Stimulated activated naive B cell treated with anti-CD40 and anti-IgM and Interleukin-4, amounts not matched to agents 10 μg/mL and 1 μg/mL and 100 μg/mL, for 72 hours (primary cell): ENCODE measurements around the gene KCNMA1.

Experiments
- ATAC-seq, 2 donors: fragments of 150-1000 bp; cut with Tn5 transposase; replicated peaks; 2 replicates each; pipeline ENCODE4 v1.10.0; 2021; ENCODE audit warnings: moderate library complexity in 1 of 2
- DNase-seq: peaks from one replicate; pipeline ENCODE4 v3.0.0; 2021
- H3K27ac Mint-ChIP-seq: one replicate; pipeline ENCODE4 v1.8.0; 2022; ENCODE audit warnings: mild to moderate bottlenecking, mixed read lengths
- H3K27me3 Mint-ChIP-seq, 2 donors: one replicate each; pipeline ENCODE4 v1.8.0; 2022; ENCODE audit warnings: mixed read lengths in 2 of 2
- H3K36me3 Mint-ChIP-seq, 2 donors: one replicate each; pipeline ENCODE4 v1.8.0; 2022; ENCODE audit warnings: mixed read lengths in 2 of 2, mild to moderate bottlenecking in 1 of 2
- H3K4me1 Mint-ChIP-seq, 2 donors: one replicate each; pipeline ENCODE4 v1.8.0; 2022; ENCODE audit warnings: mixed read lengths in 2 of 2, mild to moderate bottlenecking in 1 of 2
- H3K4me3 Mint-ChIP-seq, 2 donors: one replicate each; pipeline ENCODE4 v1.8.0; 2022; ENCODE audit warnings: mild to moderate bottlenecking in 2 of 2, mixed read lengths in 2 of 2, moderate library complexity in 1 of 2
- H3K9me3 Mint-ChIP-seq, 2 donors: one replicate each; pipeline ENCODE4 v1.8.0; 2022; ENCODE audit warnings: mixed read lengths in 2 of 2, mild to moderate bottlenecking in 1 of 2

Gene KCNMA1

DNA sequence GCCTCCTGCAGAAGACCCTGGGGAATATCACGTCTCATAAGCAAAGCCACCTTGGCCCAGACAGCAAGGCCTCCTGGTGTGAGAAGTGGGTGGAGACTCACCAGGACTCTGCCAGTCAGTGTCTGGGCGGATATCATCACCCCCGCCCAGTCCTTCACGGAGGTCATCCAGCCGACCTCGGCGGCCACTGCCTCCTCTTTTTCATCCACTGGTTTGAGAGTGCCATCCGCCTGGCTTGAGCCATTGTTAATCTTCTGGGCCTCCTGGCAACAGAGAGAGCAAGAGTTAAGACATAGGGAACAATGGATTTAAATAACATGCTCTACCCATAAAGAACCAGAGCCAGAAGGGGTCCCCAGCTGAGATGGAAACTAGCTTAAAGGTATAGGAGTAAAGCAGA is 233.8 kb downstream of the KCNMA1 start:
- Mint-ChIP-seq H3K27ac (no peak overlapping the region), H3K4me1 (no peaks in the 10 kb centered on the region), H3K36me3 (no peaks in the 10 kb centered on the region), H3K9me3 (no peaks in the 10 kb centered on the region), H3K4me3 (no peak overlapping the region), H3K27me3 (peaks cover 21 to 28% of the 10 kb centered on the region in 2 donors)
- DNase-seq (no peak), ATAC-seq (no peak)

DNA sequence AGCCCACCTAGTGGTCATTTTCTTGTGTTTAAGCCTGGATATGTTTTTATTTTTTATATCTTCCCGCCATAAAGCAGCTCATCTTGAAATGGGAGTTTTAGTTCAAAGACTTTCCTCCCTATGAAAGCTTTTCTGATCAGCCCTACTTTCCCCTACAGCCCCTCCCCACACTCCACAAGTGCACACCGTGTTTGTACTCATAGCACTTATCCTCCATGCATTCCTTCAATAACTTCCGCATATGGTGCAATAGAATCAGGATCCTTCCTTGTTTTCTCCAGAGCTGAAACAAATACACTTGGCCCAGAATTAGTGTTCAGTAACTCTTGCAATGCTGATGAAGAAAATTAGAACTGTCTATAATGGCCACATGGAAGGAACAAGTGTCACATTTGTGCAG is 235.9 kb downstream of the KCNMA1 start:
- Mint-ChIP-seq H3K9me3 (no peaks in the 10 kb centered on the region), H3K27me3 (peaks cover 23 to 27% of the 10 kb centered on the region in 2 donors), H3K4me3 (no peak overlapping the region), H3K4me1 (no peaks in the 10 kb centered on the region), H3K27ac (no peak overlapping the region), H3K36me3 (no peaks in the 10 kb centered on the region)
- DNase-seq, result no peak
- no peak for ATAC-seq

DNA sequence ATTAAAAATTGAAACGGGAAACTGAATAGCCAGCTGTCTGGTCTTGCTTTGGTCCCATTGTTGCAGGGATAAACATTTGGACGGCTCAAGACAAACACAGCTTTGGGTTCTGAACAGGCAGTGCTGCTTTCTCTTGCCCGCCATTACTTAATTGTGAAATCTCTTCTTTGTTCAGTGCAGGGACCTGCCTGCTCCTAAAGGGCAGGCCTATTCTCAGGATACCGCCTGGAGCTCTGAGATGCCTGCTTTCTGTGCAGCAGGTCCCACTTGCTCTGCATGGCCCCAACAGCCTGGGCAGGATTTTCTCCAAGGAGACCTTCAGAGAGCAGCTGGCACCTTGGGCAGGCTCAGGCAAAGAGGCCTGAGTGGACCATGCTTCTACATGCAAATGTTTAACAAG is 237.6 kb downstream of the KCNMA1 start:
- Mint-ChIP-seq H3K27ac (no peak overlapping the region), H3K4me1 (no peaks in the 10 kb centered on the region), H3K36me3 (no peaks in the 10 kb centered on the region), H3K27me3 (peaks cover 23 to 27% of the 10 kb centered on the region in 2 donors), H3K4me3 (no peak overlapping the region), H3K9me3 (no peaks in the 10 kb centered on the region)
- DNase-seq, result no peak
- ATAC-seq, result no peak

DNA sequence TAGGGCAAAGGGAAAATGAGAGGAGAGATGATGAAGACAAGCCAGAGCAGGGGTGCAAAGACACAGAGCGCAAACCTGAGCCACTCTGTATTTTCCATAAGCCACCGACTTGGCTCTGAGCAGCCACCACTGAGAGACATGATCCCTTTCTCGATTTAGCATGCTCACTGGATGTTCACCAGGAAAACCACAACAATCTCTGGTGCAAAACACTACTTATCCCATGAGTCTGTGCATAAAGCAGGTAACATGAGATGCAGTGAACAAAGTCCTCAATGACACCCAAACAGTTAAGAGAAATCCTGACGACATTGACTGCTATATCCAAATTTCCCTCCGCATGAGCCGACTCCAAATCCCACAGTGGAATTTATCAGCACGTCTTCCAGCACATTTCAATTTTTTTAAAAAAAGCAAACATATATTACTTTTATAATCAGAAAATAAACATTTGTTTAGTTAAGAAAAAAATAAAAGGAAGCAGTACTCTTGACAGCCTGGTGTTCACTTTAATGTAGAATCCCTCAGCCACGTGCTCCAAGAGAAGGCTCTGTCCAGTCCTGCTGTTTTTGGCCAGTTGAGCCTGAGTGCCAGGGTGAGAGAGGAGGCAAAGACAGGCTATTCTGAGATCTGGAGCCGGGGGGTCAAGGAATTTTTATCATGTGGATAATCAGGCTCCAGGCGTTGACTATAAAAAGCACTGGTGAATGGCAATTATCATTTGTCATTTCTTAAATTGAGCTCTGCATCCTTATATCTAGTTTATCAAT is 238.4 kb downstream of the KCNMA1 start:
- Mint-ChIP-seq H3K4me1 (no peaks in the 10 kb centered on the region), H3K4me3 (no peak overlapping the region), H3K36me3 (no peaks in the 10 kb centered on the region), H3K27ac (no peak overlapping the region), H3K9me3 (no peaks in the 10 kb centered on the region), H3K27me3 (peaks cover 23 to 27% of the 10 kb centered on the region in 2 donors)
- DNase-seq (no peak), ATAC-seq (no peak)

DNA sequence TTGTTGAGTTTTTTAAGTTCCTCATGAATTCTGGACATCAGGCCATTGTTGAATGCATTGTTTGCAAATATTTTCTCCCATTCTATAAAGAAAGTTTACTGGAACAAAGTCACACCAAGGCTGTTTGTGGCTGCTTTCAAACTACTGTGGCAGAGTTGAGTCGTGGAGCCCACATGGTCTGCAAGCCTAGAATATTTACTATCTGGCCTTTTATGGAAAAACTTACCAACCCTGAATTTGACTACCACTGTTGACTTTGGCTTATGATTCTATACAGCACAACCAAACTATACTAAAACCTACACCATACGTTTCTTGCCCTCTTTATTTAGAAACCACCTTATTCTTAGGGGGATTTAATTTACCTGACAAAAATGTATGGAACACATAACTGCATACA is 239.1 kb downstream of the KCNMA1 start:
- H3K27ac Mint-ChIP-seq, result no peak overlapping the region
- no peaks in the 10 kb centered on the region for H3K4me1 Mint-ChIP-seq
- no peak for DNase-seq
- H3K27me3 Mint-ChIP-seq, result peaks cover 20 to 25% of the 10 kb centered on the region in 2 donors
- H3K9me3 Mint-ChIP-seq, result no peaks in the 10 kb centered on the region
- no peak for ATAC-seq
- H3K36me3 Mint-ChIP-seq, result no peaks in the 10 kb centered on the region
- no peak overlapping the region for H3K4me3 Mint-ChIP-seq

DNA sequence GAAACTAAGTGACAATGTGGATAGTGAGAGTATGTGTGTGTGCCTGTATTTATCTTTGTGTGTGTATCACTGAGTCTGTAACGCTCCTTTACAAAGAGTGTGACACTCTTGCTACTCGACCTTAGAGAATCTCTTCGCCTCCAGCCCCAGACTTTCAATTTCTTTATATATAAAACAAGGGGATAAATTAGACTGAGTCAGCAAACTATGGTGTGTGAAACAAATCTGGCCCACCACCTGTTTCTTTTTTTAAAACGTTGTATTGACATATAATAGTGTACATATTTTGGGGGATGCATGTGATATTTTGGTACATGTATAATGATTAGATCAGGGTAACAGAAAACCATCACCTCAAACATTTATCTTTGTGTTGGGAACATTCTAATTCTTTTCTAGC is 240.5 kb downstream of the KCNMA1 start:
- Mint-ChIP-seq H3K4me3 (no peak overlapping the region), H3K4me1 (no peaks in the 10 kb centered on the region), H3K27me3 (peaks cover 24 to 25% of the 10 kb centered on the region in 2 donors), H3K27ac (no peak overlapping the region), H3K9me3 (no peaks in the 10 kb centered on the region), H3K36me3 (no peaks in the 10 kb centered on the region)
- ATAC-seq, result no peak
- DNase-seq, result no peak

DNA sequence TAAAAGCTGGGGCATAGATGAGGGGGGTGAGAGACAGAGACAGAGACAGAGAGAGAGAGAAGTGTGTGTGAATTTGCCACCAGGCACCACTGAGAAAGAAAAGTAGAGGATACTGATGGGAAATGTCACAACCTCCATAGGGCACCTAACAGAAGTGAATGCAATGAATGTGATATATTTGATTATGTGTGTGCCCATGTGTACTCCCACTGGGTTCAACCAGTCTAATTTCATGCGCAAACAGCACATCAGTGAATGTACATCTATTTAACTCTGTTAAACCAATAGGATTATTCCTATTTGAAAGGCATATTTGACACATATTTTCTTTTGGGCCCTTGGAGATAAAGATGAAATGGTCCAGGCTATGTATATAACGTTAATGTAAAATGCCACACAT is 241.3 kb downstream of the KCNMA1 start:
- no peak overlapping the region for H3K27ac Mint-ChIP-seq
- ATAC-seq (no peak), DNase-seq (no peak)
- H3K4me1 Mint-ChIP-seq, result no peaks in the 10 kb centered on the region
- H3K4me3 Mint-ChIP-seq, result no peak overlapping the region
- H3K36me3 Mint-ChIP-seq, result no peaks in the 10 kb centered on the region
- no peaks in the 10 kb centered on the region for H3K9me3 Mint-ChIP-seq
- peaks cover 17% of the 10 kb centered on the region in 2 donors for H3K27me3 Mint-ChIP-seq

DNA sequence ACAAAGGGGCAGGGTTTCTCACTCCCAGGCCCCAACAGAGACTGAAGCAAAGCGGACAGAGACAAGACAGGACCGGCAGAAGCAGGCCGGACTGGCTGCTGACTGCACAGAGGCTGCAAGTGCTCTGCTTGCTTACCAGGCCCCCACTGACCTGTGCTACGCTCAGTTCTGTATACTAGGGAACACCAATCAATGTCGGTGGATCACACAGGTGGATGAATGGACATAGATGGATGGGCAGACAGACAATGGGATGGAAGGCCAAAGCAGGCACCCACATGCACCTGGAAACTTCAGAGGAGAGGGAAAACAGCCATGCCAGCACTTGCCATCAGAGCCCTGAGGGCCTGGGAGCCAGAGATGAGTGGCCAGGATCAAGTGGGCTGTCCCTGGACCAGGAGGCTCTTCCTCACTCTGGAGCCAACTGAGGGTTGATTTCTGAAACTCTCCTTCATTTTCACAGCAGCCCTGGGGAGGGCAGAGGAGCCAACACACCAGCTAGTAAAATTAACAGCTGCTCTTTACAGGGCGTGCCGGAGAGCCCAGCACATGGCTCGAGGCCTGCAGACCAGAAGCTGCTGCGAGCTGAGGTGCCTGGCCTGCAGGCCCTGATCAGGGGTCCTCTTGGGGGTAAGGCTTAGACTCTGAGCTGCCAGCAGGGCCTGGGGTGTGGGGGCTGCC is 243.6 kb downstream of the KCNMA1 start:
- H3K36me3 Mint-ChIP-seq, result no peaks in the 10 kb centered on the region
- H3K4me1 Mint-ChIP-seq, result no peaks in the 10 kb centered on the region
- no peaks in the 10 kb centered on the region for H3K9me3 Mint-ChIP-seq
- peaks cover 11 to 24% of the 10 kb centered on the region in 2 donors for H3K27me3 Mint-ChIP-seq
- DNase-seq, result no peak
- no peak overlapping the region for H3K27ac Mint-ChIP-seq
- H3K4me3 Mint-ChIP-seq, result no peak overlapping the region
- ATAC-seq, result no peak

DNA sequence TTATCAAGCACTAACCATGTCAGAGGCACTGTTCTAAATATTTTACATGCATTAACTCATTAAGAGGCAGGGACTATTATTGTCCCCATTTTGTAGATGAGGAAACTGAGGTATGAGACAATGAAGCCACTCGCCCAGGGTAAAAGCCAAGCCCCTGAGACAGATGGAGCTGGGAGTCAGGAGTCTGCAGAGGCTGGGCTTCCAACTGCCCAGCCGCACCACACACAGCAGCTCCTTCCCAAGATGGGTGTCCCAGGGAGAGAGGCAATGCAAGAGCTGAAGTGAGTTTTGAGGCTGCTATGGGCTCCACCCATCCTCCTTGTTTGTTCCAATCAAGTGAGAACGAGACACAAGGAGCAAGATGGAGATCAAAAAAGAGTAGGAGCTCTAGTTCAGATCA is 244.2 kb downstream of the KCNMA1 start:
- H3K9me3 Mint-ChIP-seq, result no peaks in the 10 kb centered on the region
- H3K4me1 Mint-ChIP-seq, result no peaks in the 10 kb centered on the region
- H3K27ac Mint-ChIP-seq, result no peak overlapping the region
- no peaks in the 10 kb centered on the region for H3K36me3 Mint-ChIP-seq
- ATAC-seq, result no peak
- H3K4me3 Mint-ChIP-seq, result no peak overlapping the region
- DNase-seq, result no peak
- H3K27me3 Mint-ChIP-seq, result peaks cover 6 to 21% of the 10 kb centered on the region in 2 donors

DNA sequence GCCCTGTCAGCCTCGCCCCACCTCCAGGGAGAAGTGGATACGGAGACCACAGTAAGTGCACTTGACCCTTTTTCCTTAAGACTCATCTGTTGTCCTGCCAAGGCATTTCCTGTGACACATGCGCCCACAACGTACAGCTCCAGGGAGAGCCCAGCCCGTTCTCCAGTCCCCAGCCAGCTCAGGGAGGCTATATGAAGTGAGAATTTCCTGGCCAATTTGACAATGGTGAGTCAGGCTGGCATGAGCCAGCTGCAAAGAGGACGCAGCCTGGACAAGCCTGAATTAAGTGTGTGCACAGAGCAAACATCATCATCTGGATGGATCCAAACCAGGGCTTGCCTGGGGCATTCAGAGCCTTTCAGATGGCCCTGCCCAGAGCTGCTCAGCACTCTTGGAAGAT is 244.8 kb downstream of the KCNMA1 start:
- no peak for DNase-seq
- Mint-ChIP-seq H3K27me3 (peaks cover 8 to 18% of the 10 kb centered on the region in 2 donors), H3K4me1 (no peaks in the 10 kb centered on the region), H3K4me3 (no peak overlapping the region), H3K36me3 (no peaks in the 10 kb centered on the region), H3K9me3 (no peaks in the 10 kb centered on the region), H3K27ac (peak overlapping the region; percentile 25)
- no peak for ATAC-seq

DNA sequence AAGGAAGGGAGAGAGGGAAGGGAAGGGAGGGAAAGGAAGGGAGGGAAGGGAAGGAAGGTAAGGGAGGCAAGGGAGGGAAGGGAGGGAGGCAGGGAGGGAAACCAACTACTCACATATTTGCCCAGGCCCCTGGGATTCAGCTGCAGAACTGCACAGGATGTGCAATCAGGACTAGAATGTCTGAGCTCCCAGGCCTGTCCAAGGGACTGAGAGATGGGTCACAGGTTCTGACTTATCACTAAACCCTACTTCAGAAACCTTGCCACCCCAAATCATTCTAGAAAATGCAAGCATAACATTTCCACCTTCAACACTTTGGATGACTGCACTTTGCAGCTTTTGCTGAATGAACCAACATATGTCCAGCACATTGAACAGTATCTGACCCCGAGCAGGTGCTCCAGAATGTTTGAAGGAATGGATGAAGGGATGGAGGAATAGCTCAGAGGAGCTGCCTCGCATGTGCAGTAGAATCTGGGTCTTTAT is 245.3 kb downstream of the KCNMA1 start:
- DNase-seq, result no peak
- no peaks in the 10 kb centered on the region for H3K36me3 Mint-ChIP-seq

DNA sequence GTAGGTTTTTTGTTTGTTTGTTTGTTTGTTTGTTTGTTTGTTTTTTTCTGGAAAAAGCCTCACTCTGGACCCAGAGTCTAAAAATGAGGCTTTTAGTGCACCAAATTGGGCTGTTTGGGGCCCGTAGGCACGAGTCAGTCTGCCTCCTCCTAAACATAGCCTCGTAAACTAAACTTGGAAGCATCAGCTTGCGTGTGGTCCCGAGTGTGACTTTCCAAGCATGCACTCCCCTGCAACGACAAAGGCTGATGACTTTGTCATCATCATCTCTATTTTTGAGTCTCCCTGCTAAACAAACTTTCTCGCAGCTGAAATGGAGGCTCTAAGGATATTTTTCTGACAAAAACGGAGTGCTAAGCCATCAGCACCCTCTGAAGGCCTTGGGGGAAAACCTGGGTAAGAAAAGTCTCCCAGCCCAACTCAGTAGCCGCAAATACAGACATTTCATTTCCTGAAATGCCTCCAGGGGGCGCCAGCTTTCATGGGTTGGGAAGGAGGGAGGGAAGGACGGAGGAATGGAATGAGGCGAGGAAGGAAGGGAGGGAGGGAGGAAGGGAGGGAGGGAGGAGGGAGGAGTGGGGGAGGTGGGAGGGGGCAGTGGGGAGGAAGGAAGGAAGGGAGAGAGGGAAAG is 245.9 kb downstream of the KCNMA1 start:
- DNase-seq (peak; percentile 13), ATAC-seq (no peak)
- no peak overlapping the region for H3K4me3 Mint-ChIP-seq
- H3K27me3 Mint-ChIP-seq, result peaks cover 10 to 18% of the 10 kb centered on the region in 2 donors
- no peaks in the 10 kb centered on the region for H3K9me3 Mint-ChIP-seq
- H3K27ac Mint-ChIP-seq, result no peak overlapping the region
- no peaks in the 10 kb centered on the region for H3K4me1 Mint-ChIP-seq
- H3K36me3 Mint-ChIP-seq, result no peaks in the 10 kb centered on the region

More for the DNA sequence above, 245.3 kb downstream of the KCNMA1 start:
- no peak for ATAC-seq
- Mint-ChIP-seq H3K9me3 (no peaks in the 10 kb centered on the region), H3K27ac (no peak overlapping the region), H3K4me3 (no peak overlapping the region), H3K27me3 (peaks cover 10 to 18% of the 10 kb centered on the region in 2 donors), H3K4me1 (no peaks in the 10 kb centered on the region)

DNA sequence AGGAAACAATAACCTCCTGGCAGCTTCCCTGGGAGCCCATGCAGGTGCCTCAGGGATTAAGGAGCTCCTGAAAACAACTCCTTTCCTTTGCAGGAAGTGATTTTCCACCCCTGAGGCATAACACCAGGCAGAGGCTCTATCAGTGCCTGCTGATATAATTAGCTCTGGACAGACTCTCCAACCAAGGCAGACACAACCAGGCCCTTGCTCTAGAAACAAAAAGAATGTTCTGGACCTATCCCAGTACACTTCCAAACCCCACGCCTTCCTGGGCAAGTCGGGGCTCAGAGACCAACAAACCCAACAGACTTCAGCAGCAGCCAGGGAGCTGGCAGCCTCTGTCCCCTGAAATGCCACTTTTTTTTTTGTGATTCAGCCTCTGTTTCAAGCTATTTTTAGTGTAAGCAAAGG is 247.1 kb downstream of the KCNMA1 start:
- no peak overlapping the region for H3K4me3 Mint-ChIP-seq
- H3K27me3 Mint-ChIP-seq, result peaks cover 10 to 18% of the 10 kb centered on the region in 2 donors
- H3K4me1 Mint-ChIP-seq, result no peaks in the 10 kb centered on the region
- DNase-seq (no peak), ATAC-seq (no peak)
- H3K27ac Mint-ChIP-seq, result no peak overlapping the region
- no peaks in the 10 kb centered on the region for H3K9me3 Mint-ChIP-seq
- no peaks in the 10 kb centered on the region for H3K36me3 Mint-ChIP-seq

DNA sequence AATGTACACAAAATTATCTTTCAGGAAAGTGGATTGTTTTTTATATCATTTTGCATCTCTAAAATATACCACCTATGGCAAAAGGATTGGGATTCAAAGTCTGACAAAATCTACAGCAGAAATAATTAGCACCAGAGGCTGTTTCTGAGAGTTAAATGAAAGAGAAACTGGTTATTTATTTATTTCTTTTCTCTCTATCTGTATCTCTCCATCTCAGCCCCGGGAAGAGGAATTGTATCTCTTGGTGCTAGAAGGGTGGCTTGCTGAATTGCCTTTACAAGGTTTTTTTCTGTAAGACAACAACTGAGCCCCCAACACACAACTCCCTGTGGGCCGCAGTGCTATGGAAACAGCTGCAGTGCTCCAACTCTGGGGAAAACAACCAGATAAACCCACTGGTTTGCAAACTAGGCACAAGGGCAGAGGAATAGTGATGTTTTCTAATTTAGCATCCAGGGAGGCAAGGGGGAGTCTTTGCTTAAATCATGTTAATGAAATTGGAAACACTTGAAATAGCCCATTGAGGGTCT is 249.0 kb downstream of the KCNMA1 start:
- Mint-ChIP-seq H3K36me3 (no peaks in the 10 kb centered on the region), H3K27me3 (peaks cover 10 to 18% of the 10 kb centered on the region in 2 donors), H3K27ac (no peak overlapping the region), H3K4me1 (no peaks in the 10 kb centered on the region), H3K9me3 (no peaks in the 10 kb centered on the region), H3K4me3 (no peak overlapping the region)
- no peak for DNase-seq
- no peak for ATAC-seq
